PFSK-1 (cell line): Measurements from ENCODE around the gene HES7.

Experiments
- FOXP2 ChIP-seq: optimal IDR thresholded peaks from 2 replicates; pipeline ENCODE3; 2011; ENCODE audit warnings: borderline replicate concordance, control low read depth, inconsistent platforms; ENCODE audit not compliant: insufficient read depth; ENCODE audit errors: extremely low read length, extremely low read depth
- POLR2AphosphoS5 ChIP-seq: IDR thresholded peaks from 2 replicates; pipeline ENCODE4 v1.6.1; 2012; ENCODE audit warnings: low read depth, mild to moderate bottlenecking, control low read depth, low read length, moderate library complexity
- SIN3A ChIP-seq: IDR thresholded peaks from 2 replicates; pipeline ENCODE4 v1.6.1; 2012; ENCODE audit warnings: mild to moderate bottlenecking, low read length, moderate library complexity, borderline replicate concordance; ENCODE audit not compliant: insufficient read depth

- TF ChIP-seq FOXP2 (no peak), POLR2AphosphoS5 (no peak), SIN3A (no peak)
Measured at GRCh38 chr17:8155231-8155995, 31.5 kb upstream of the HES7 start.
